ENCODE results near the gene NLRC3.

Gene NLRC3

GRCh38 chr16:3548445-3548844, 28.8 kb downstream of the NLRC3 start:
- ATAC-seq = no peak

GRCh38 chr16:3546986-3547682, 30.1 kb downstream of the NLRC3 start:
- ATAC-seq = no peak
- no peak for TF ChIP-seq OSR1 (CRISPR knock-in tag; IDR thresholded peaks at IDR 0.05)
- TF ChIP-seq ZNF70 (CRISPR knock-in tag; IDR thresholded peaks at IDR 0.05) = no peak
- no peak for TF ChIP-seq POU6F1 (CRISPR knock-in tag; IDR thresholded peaks at IDR 0.05; ENCODE audit: borderline replicate concordance, low read depth)
- no peak for TF ChIP-seq RARB (CRISPR knock-in tag; IDR thresholded peaks at IDR 0.05)
- no peak for TF ChIP-seq ZC3H10 (CRISPR knock-in tag; IDR thresholded peaks at IDR 0.05)
- TF ChIP-seq ZNF565 (CRISPR knock-in tag; conservative IDR thresholded peaks at IDR 0.05; ENCODE audit: low read depth) = no peak
- TF ChIP-seq ARNTL (CRISPR knock-in tag; IDR thresholded peaks at IDR 0.05; ENCODE audit: borderline replicate concordance, low read depth) = no peak
- TF ChIP-seq ZFP3 (CRISPR knock-in tag; IDR thresholded peaks at IDR 0.05) = no peak
- TF ChIP-seq TSHZ2 (CRISPR knock-in tag; IDR thresholded peaks at IDR 0.05) = no peak
- no peak for TF ChIP-seq PPARA (CRISPR knock-in tag; IDR thresholded peaks at IDR 0.05; ENCODE audit: borderline replicate concordance)
- TF ChIP-seq CREB5 (CRISPR knock-in tag; IDR thresholded peaks at IDR 0.05; ENCODE audit: low read depth) = no peak
- no peak for TF ChIP-seq CSRNP3 (CRISPR knock-in tag; IDR thresholded peaks at IDR 0.05)

More at GRCh38 chr16:3548445-3548844, 28.8 kb downstream of the NLRC3 start:
- TF ChIP-seq PATZ1 (CRISPR knock-in tag; IDR thresholded peaks at IDR 0.05; ENCODE audit: borderline replicate concordance) (no peak), TSHZ2 (CRISPR knock-in tag; IDR thresholded peaks at IDR 0.05) (no peak), CSDC2 (CRISPR knock-in tag; IDR thresholded peaks at IDR 0.05) (no peak), GLIS3 (CRISPR knock-in tag; IDR thresholded peaks at IDR 0.05) (no peak), ZFP30 (CRISPR knock-in tag; IDR thresholded peaks at IDR 0.05) (no peak), OSR1 (CRISPR knock-in tag; IDR thresholded peaks at IDR 0.05) (no peak), RARB (CRISPR knock-in tag; IDR thresholded peaks at IDR 0.05) (no peak), POU6F1 (CRISPR knock-in tag; IDR thresholded peaks at IDR 0.05; ENCODE audit: borderline replicate concordance, low read depth) (no peak), ESRRG (CRISPR knock-in tag; IDR thresholded peaks at IDR 0.05) (no peak)
